H4 (cell line): Measurements from ENCODE around the gene PELI2. TPM values are rescaled to one million over a fixed set of nuclear protein-coding genes. Genes with fewer than 3 reads are reported as not detected.

ENCODE experiments used
- DNase-seq: peaks from one replicate; pipeline ENCODE4 v3.0.0-alpha.2; 2015; ENCODE audit warnings: low spot score
- total RNA-seq: library from RNA; depleted of rRNA; stranded (reverse); fragments of >200 nt; shearing (Covaris generic); gene quantifications from 2 replicates; pipeline ENCODE4 v1.2.3, GENCODE V29; 2014

Gene PELI2
- total RNA-seq, 1 experiment from 2014 or later = 5.1 TPM

- DNase-seq = no peak
These were observed 181.2 kb downstream of the PELI2 start for GRCh38 chr14:56299306-56299984.

DNA sequence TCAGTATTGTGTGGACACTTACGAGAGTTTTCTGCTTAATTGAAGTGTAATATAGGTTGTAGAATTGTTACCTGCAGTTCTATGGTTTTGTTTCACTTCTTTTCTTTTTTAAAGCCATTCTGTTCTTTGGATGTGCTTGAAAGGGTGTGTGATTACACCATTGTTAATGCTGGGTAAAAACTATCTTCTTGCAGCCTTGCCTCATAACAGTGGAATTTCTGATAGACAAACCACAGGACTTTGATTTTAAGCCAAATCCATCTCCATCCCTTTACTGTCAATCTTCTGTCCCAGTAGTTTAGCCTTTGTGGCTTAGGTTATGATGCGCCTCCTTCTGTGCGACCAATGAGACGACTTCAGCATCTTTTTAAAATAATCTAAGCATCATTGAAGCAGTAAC lies 182.3 kb downstream of the PELI2 start:
- no peak for DNase-seq

GRCh38 chr14:56304456-56304855 lies 186.2 kb downstream of the PELI2 start:
- DNase-seq = no peak

GRCh38 chr14:56309198-56309597 lies 191.0 kb downstream of the PELI2 start:
- DNase-seq = no peak

DNA sequence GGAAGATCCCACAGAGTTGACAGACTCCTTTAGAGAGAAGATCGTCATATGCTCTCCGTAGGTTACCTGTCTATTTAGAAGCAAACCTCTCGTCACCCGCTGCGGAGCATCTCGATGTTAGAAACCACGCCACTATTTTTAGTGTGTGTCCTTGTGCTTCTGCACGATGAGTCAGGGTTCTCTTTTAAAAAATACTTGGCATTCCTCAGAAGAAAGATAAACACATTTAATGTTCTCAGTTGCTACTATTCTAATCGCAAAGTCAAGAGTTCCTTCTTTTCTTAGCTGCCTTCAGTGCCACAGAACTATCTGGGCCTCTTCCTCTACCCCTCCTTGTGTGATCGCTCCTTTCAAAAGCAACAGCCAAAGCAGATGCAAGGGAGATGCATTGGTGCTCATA lies 192.4 kb downstream of the PELI2 start:
- no peak for DNase-seq

- no peak for DNase-seq
These were observed 195.6 kb downstream of the PELI2 start for GRCh38 chr14:56313789-56314188.

DNA sequence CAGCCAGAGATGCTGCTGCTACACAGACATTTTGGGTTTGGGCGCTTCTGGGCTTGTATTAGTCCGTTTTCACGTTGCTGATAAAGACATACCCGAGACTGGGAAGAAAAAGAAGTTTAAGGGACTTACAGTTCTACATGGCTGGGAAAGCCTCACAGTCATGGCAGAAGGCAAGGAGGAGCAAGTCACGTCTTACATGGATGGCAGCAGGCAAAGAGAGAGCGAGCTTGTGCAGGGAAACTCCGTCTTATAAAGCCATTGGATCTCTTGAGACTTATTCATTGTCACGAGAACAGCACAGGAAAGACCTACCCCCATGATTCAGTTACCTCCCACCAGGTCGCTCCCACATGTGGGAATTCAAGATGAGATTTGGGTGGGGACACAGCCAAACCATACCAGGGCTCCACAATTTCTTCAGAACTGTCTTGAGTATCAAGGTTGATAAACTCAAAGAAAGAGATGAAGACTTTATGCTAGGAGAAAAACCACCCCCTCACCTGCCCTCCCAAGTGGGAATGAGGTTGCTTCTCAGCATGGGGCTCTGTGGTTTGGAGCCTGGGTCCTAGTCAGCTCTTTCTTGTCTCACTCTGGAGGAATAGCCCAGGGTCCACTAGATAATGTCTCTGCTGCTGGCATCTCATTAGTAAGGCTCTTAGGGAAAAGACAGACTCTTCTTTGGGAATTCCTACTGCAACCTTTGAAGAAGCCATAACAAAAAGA lies 200.3 kb downstream of the PELI2 start:
- DNase-seq = no peak

DNA sequence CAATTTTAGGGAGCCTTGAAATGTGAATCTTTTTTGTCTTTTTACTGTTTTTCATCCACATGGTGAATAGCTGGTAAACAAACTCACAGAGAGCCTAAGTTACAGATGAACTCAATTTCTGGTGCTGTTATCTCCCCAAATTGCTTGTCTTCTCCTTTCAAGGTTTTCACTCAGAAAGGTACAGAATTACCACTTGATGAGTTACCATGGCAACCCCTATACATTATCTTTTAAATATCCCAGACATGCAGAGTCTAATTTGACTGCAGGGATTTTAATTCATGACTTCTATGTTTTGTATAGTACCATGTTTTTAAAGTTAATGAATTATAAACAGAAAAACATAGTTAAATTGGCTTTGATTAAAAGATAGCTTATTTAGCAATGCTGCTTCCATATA lies 203.7 kb downstream of the PELI2 start:
- DNase-seq = no peak

- DNase-seq = no peak
These were observed 204.3 kb downstream of the PELI2 start for GRCh38 chr14:56322531-56322930.

- no peak for DNase-seq
These were observed 206.2 kb downstream of the PELI2 start for GRCh38 chr14:56324454-56324853.

DNA sequence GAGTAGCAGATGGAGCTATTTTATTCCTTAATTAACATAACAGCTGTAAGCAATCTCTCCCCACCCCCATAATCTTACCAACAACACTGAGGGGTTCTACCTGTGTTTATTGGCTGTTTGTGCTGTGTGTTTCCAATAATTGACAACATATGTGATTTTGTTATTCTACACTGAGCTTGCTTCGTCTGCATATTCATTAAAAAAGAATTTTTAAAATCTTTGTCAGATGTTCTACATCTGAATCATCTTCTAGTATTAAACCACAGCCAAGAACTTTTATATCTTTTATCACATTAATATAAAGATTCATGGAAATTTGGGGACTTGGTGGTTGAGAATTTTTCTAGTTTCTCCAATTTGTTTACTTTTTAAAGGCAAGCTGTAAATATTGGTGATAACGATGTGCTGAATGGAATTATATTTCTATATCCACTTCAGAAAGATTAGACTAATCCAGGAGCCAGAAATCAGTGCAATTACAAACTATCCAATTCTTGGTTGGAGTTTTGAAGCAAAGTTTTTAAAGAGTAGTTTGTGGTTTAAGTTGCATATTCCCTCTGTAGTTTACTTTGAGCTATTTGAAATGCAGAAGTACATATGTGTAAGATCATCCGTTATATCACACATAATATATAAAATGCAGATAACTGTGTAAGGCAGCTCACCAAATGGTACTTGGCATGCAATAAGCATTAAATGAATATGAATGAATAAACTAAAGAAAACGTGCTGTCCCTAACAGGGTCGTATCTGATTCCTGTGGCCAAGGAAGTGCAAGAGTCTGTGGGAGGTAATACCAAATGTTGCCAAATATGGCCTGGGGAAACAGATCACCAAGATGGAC lies 206.9 kb downstream of the PELI2 start:
- DNase-seq = peak; percentile 23

DNA sequence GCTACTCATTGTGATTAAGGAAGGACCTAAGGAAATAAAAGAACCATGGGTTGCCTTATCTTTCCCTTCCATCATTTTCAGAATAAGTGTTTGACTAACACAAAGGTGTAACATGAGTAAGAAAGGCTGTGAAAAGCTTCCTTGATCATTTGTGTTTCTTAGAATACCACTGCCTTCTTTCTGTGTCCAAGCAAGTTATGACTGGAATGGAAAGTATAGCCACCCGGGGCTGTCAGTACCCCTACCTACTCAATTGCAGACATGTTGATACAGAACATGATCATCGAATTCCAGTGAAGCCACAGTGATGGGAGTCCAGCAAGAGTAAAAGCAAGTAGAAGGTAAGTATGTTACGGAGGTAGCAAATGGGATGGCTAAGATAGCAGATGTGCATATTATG lies 209.8 kb downstream of the PELI2 start:
- no peak for DNase-seq

- no peak for DNase-seq
These were observed 213.5 kb downstream of the PELI2 start for GRCh38 chr14:56331592-56332216.

GRCh38 chr14:56333359-56334292 lies 215.4 kb downstream of the PELI2 start:
- DNase-seq = peak; percentile 94

GRCh38 chr14:56334458-56334857 lies 216.2 kb downstream of the PELI2 start:
- no peak for DNase-seq

GRCh38 chr14:56338674-56339073 lies 220.5 kb downstream of the PELI2 start:
- DNase-seq = no peak

DNA sequence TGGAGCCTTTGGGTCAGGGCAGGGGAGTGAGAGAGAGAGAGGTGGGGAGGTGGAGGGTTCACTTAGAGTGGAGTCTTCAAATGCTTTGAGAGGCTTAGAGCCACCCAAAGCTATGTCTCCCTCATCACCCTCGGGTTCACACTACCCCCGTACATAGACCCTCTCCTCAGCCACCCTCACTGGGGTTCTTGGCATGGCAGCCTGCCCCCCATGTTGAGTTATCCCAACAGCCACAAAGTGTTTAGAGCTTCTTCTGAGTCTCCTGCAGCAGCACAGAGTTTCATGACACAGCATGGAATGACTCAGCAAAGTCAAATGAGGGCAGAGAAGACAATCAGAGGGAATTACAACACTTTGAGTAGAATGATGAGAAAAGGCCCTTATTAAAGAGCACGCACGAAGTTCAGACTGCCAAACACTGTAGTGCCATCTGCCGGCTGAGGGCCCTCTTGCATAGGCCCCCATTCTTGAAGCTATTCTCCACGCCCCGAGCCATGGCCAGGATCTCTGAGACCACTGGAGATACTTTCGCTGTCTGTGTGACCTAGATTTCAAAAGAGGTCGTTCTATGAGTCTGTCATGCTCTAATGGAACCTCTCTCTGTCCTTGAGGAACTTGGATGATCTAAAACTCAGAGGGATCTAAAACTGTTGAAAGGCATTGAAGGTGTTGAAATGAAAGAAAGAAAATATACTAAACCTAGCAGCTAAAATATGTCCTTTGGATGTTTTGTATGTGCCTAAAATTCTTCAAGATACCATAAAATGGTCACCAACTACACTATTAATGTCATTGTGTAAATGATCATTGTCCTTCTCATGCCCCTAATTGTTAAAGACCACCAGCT lies 221.9 kb downstream of the PELI2 start:
- DNase-seq = peak; percentile 97

DNA sequence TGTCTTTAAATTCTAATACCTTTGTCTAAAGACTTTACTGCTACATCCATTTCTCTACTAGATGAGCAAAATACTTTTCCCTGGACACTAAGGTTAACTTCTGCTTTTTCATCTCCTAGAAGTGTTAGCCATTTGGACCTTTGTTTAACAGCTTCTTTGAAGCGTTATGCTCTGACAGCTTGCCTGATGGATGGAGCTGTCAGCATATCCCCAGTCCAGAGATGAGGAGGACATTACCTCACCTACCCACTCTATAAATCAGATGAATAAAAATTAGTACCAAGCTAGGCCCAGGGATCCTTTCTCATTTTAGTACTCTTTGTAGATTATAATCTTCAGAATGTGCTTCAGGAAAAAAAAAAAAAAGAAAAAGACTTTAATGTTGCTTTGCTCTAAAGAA lies 222.7 kb downstream of the PELI2 start:
- no peak for DNase-seq

DNA sequence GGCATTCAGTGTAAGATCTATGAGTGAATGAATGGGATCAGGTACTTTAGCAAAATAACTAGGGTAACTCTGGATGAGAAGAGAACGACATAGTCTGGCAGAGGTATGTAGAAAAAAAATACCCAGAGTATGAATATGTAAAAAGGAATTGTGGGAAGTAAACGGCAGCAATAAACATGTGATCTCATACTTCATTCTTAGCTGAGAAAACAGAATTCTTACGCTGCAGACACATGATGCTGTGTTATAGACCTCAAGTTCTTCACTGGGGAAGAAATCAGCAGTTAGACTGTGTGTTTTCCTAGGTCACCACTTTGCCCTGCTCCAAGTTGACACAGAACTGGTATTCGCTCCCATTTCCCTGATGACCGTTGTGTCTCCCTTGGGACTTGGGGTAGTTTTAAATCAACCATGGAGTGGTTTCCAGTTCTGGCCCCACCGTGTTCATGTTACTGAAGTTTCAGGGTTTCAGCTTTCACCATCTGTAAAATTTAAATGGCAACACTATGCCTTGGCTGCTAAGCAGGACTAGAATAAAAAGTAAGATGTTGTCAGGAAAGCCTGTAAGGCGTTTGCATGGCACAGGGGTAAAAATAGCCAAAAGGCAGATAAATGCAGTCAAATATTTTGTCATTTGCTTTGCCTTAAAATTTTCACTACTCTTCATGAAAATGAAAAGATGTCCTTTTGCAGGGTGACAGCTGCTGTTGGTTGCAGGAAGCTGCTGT lies 223.7 kb downstream of the PELI2 start:
- no peak for DNase-seq
